Retinal pigment epithelial cell (primary cell): ENCODE data around the gene RALA.
"Not testable (repeated sequence)": the region's sequence is repeated elsewhere in the genome, so short reads cannot be mapped to it uniquely, and the experiment has no call there.

Source experiments
- DNase-seq: peaks from one replicate; pipeline ENCODE4 v3.0.0-alpha.2; 2010; ENCODE audit warnings: low read depth
- H3K4me3 ChIP-seq: 2 replicates; pipeline ENCODE4 v1.5.1; 2011; ENCODE audit warnings: mild to moderate bottlenecking, low read length, control low read depth, moderate library complexity
- CTCF ChIP-seq: conservative IDR thresholded peaks from 2 replicates; pipeline ENCODE4 v1.5.1; 2011; ENCODE audit warnings: low read depth, low read length, control low read depth, inconsistent platforms

RALA gene

GRCh38 chr7:39670052-39670451, 46.7 kb downstream of the RALA start:
- no peak overlapping the region for H3K4me3 ChIP-seq
- DNase-seq: no peak
- no peak for TF ChIP-seq CTCF

GRCh38 chr7:39670934-39671333, 47.6 kb downstream of the RALA start:
- no peak for TF ChIP-seq CTCF
- DNase-seq: no peak
- H3K4me3 ChIP-seq: no peak overlapping the region

- no peak for TF ChIP-seq CTCF
- no peak overlapping the region for H3K4me3 ChIP-seq
These were observed 48.8 kb downstream of the RALA start for GRCh38 chr7:39672176-39672575.

GRCh38 chr7:39673868-39674267, 50.5 kb downstream of the RALA start:
- DNase-seq: no peak
- no peak overlapping the region for H3K4me3 ChIP-seq
- TF ChIP-seq CTCF: no peak

More at GRCh38 chr7:39672176-39672575, 48.8 kb downstream of the RALA start:
- no peak for DNase-seq

- no peak overlapping the region for H3K4me3 ChIP-seq
- TF ChIP-seq CTCF: no peak
- no peak for DNase-seq
These were observed 51.0 kb downstream of the RALA start for GRCh38 chr7:39674406-39674805.

- DNase-seq: no peak
- no peak for TF ChIP-seq CTCF
- no peak overlapping the region for H3K4me3 ChIP-seq
These were observed 53.0 kb downstream of the RALA start for GRCh38 chr7:39676346-39676745.

GRCh38 chr7:39678930-39679709, 55.7 kb downstream of the RALA start:
- no peak overlapping the region for H3K4me3 ChIP-seq
- DNase-seq: no peak
- TF ChIP-seq CTCF: no peak

GRCh38 chr7:39679874-39680273, 56.5 kb downstream of the RALA start:
- not testable (repeated sequence) for H3K4me3 ChIP-seq, DNase-seq
